Retinal pigment epithelial cell (primary cell): ENCODE measurements around the gene OR2AK2.
A peak's percentile ranks its signal among the peaks of the same experiment; 100 is the strongest.

ENCODE experiments used
- DNase-seq: peaks from one replicate; pipeline ENCODE4 v3.0.0-alpha.2; 2010; ENCODE audit warnings: low read depth
- H3K4me3 ChIP-seq: 2 replicates; pipeline ENCODE4 v1.5.1; 2011; ENCODE audit warnings: mild to moderate bottlenecking, low read length, control low read depth, moderate library complexity
- TF ChIP-seq, protein P1 (sequence below): conservative IDR thresholded peaks from 2 replicates; pipeline ENCODE4 v1.5.1; 2011; ENCODE audit warnings: low read depth, low read length, control low read depth, inconsistent platforms

The OR2AK2 gene

GRCh38 chr1:247936965-247937734 is 27.9 kb upstream of the OR2AK2 start:
- DNase-seq = peak; percentile 19
- peak overlapping the region; percentile 62 for H3K4me3 ChIP-seq
- TF ChIP-seq, protein P1, sequence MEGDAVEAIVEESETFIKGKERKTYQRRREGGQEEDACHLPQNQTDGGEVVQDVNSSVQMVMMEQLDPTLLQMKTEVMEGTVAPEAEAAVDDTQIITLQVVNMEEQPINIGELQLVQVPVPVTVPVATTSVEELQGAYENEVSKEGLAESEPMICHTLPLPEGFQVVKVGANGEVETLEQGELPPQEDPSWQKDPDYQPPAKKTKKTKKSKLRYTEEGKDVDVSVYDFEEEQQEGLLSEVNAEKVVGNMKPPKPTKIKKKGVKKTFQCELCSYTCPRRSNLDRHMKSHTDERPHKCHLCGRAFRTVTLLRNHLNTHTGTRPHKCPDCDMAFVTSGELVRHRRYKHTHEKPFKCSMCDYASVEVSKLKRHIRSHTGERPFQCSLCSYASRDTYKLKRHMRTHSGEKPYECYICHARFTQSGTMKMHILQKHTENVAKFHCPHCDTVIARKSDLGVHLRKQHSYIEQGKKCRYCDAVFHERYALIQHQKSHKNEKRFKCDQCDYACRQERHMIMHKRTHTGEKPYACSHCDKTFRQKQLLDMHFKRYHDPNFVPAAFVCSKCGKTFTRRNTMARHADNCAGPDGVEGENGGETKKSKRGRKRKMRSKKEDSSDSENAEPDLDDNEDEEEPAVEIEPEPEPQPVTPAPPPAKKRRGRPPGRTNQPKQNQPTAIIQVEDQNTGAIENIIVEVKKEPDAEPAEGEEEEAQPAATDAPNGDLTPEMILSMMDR = peak; percentile 87

DNA sequence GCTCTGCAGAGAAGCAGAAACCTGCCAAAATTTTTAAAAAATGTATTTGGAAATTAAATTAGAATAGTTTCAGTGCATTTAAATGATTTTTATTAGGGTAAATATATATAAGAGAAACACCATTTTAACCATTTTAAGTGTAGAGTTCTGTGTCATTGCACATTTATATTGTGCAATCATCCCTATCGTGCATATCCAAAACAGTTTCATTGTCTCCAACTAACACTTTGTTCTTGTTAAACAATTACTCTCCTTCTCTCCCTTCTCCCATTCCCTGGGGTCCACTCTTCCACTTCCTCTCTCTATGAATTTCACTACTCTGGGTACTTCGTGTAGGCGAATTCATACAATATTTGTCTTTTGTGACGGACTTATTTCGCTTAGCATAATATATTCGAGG is 22.4 kb upstream of the OR2AK2 start:
- TF ChIP-seq, protein P1 = no peak
- H3K4me3 ChIP-seq = no peak overlapping the region
- DNase-seq = no peak

DNA sequence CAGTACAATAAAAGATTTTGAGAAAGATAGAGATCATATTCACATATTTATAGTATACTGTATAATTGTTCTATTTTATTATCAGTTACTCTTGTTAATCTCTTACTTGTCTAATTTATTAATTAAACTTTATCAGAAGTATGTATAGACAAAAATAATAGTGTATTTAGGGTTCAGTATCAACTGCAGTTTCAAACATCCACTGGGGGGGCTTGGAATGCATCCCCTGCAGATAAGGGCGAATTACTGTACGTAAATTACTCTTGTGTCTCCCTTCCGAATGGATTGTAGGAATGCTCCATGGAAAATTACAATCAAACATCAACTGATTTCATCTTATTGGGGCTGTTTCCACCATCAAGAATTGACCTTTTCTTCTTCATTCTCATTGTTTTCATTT is 16.5 kb upstream of the OR2AK2 start, which contains the start of gene OR2L8:
Gene OR2L8, plus strand, starts transcription at position 301 of the 400 bp plus-strand sequence. Its CDS starts 0 bp downstream, at position 301.
- TF ChIP-seq, protein P1 = no peak
- DNase-seq = no peak
- H3K4me3 ChIP-seq = no peak within 1 kb of the TSS

DNA sequence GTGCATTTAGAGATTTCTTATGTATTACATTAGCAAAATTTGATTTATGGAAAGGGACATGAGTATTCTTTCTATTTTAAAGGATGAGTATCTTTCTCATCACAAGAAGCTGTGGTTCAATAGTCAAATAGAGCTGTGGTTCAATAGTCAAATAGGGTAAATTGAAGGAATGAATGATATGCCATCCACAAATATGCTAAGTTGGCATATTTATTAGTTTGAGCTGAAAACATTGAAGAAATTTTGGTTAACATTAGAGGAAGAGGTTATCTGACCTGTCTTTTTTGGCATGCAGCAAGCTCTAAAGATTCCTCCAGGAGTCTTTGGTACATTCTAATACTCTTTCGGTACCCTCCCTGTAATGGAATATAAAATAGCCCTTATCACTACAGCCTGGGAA is 11.6 kb upstream of the OR2AK2 start:
- H3K4me3 ChIP-seq = no peak overlapping the region
- TF ChIP-seq, protein P1 = no peak
- DNase-seq = no peak

DNA sequence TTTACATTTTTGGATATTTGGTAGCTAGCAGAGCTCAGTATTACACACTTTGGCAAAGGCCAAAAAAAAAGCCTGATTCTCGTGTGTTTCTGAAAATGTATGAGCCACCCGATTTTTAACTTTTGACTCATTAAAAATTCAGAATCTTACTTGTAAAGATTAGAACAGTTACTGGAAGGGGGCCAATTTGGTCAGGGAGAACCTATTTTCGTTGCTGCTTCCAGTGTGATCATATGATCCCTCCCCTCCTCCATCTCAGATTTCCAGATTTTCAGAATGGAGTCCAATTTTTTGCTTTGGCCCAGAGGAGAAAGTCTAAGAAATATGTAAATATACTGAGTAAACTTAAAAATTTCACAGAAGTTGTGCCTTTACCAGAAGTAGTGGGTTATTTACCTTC is 3.2 kb upstream of the OR2AK2 start:
- no peak for DNase-seq
- H3K4me3 ChIP-seq = no peak overlapping the region
- TF ChIP-seq, protein P1 = no peak

DNA sequence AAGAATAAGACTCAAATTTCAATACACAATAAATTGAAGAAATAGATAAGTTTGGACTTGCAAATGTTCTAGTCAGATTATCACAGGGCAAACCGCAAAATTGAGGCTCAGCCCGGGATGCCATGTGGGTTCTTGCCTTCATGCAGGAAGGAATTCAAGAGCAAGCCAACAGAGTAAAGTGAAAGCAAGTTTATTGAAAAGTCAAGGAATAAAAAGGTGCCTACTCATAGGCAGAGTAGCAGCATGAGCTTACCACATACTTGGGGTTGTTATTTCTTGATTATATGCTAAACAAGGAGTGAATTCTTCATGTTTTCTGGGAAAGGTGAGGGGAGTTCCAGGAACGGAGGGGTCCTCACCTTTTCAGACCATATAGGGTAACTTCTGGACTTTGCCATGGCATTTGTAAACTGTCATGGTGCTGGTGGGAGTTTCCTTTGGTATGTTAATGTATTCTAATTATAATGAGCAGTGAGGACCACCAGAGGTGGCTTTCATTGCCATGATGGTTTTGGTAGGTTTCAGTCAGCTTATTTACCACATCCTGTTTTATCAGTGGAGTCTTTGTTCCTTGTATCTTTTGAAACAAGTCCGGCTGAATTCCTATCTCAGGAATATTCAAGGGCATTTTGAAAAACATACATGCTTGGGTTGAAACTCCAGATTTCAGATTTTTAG is 2.0 kb upstream of the OR2AK2 start:
- no peak overlapping the region for H3K4me3 ChIP-seq
- TF ChIP-seq, protein P1 = no peak
- no peak for DNase-seq
